Measurements from ENCODE around the gene IFT25.
"Not testable (repeated sequence)": the region's sequence is repeated elsewhere in the genome, so short reads cannot be mapped to it uniquely, and the experiment has no call there.

The IFT25 gene

GRCh38 chr1:53889304-53890298 lies 55.9 kb downstream of the IFT25 start, which contains the start of gene YIPF1:
Gene YIPF1, minus strand, starts transcription at chr1:53889797. Its CDS starts 860 bp downstream, at chr1:53888937.
- FAIRE-seq, result no peak

GRCh38 chr1:53888681-53889080 lies 56.8 kb downstream of the IFT25 start:
- TF ChIP-seq CTCF (IDR thresholded peaks at IDR 0.05; ENCODE audit: insufficient read depth, missing control alignments), result no peak
- no peak for DNase-seq (ENCODE audit: insufficient read length, low spot score)
- no peak for FAIRE-seq

More at GRCh38 chr1:53889304-53890298, 55.9 kb downstream of the IFT25 start, which contains the start of gene YIPF1:
- peak; percentile 82 for DNase-seq (ENCODE audit: insufficient read length, low spot score)
- no peak for TF ChIP-seq CTCF (IDR thresholded peaks at IDR 0.05; ENCODE audit: insufficient read depth, missing control alignments)

GRCh38 chr1:53883600-53883999 lies 61.9 kb downstream of the IFT25 start:
- not testable (repeated sequence) for FAIRE-seq; DNase-seq (ENCODE audit: insufficient read length, low spot score)

- not testable (repeated sequence) for DNase-seq (ENCODE audit: insufficient read length, low spot score)
Observed at GRCh38 chr1:53881853-53882252, 63.6 kb downstream of the IFT25 start.

GRCh38 chr1:53878492-53879105 lies 66.9 kb downstream of the IFT25 start:
- DNase-seq (ENCODE audit: insufficient read length, low spot score) (no peak), FAIRE-seq (no peak)
- TF ChIP-seq CTCF (IDR thresholded peaks at IDR 0.05; ENCODE audit: insufficient read depth, missing control alignments), result peak; percentile 58

More at GRCh38 chr1:53881853-53882252, 63.6 kb downstream of the IFT25 start:
- FAIRE-seq, result not testable (repeated sequence)

GRCh38 chr1:53875150-53875549 lies 70.3 kb downstream of the IFT25 start:
- FAIRE-seq; DNase-seq (ENCODE audit: insufficient read length, low spot score): not testable (repeated sequence)

GRCh38 chr1:53871773-53872484 lies 73.6 kb downstream of the IFT25 start:
- no peak for FAIRE-seq
- DNase-seq (ENCODE audit: insufficient read length, low spot score), result no peak
- TF ChIP-seq CTCF (IDR thresholded peaks at IDR 0.05; ENCODE audit: insufficient read depth, missing control alignments), result no peak

All from D721Med (cell line).